ENCODE results near the gene ENPP3. TPM values are rescaled to one million over a fixed set of nuclear protein-coding genes. Genes with fewer than 3 reads are reported as not detected.

The ENPP3 gene
- total and polyA plus RNA-seq, 9 of the 15 experiments (the other 6 are each of a cell fraction or from before 2014, with no cell fraction given) = 14.0 to 32.8 (median 21.6) TPM

DNA sequence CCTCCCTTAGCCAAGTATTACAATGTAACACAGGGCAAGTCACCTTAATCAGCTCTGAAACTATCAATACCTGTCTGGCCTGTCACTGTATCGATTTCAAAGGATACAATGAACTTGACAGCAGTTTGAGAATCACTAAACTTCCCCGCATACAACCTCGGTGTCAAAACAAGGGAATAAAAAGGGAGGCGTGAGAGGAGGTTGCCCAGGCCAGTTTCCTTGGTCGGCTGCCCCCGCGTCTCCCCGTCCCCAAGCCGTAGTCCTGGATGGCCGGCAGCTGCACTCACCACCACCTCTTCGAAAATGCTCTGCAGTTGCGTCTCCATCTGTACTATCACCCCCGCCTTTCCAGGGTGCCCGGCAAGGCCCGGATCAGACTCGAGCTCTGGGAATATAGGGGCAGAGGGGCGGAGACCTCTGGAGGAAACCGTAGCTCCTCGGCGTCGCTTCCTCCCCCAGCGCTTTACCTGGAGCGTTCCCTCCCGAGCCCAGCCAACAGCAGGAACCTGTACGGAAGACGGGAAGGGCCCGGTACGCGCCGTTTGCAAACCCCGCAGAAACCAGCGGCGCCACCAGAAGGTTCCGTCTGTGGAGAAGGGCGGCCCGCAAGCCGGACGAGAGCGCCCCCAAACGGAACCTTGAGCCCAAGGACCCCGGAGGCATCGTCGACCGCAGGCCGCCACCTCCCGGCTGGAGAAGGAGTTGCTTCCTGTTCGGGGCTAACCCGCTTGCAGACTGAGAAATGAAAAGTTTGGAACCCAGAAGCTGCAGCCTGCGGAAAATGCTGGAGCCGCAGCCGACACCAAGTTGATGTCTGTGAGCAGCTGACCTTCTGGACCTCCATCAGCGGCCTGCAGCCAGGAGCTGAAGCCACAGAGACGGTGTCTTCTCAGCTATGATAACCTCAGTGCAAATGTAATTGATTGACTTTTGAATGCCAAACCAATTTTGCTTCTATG lies 9.1 kb upstream of the ENPP3 start, which contains the start of gene MED23 (continued):
- TF ChIP-seq ARID2 (IDR thresholded peaks at IDR 0.05) (no peak), RBBP5 (IDR thresholded peaks at IDR 0.05; ENCODE audit: borderline replicate concordance, insufficient read depth, low read length, poor library complexity, severe bottlenecking) (peak; percentile 97), HNRNPUL1 (IDR thresholded peaks at IDR 0.05; ENCODE audit: low read length) (no peak), NRF1 (conservative IDR thresholded peaks at IDR 0.05 in 1 of 2, IDR thresholded peaks at IDR 0.05 in 1 of 2) (0 out of 4 replicates have a peak, but pooled peaks of 1 of the 2 experiments have one; percentile 22), PTTG1 (tag; IDR thresholded peaks at IDR 0.05; ENCODE audit: low read depth) (no peak), SPI1 (IDR thresholded peaks at IDR 0.05; ENCODE audit: borderline replicate concordance, low read depth, low read length) (peak; percentile 44; the same call in 1 of the 2 replicates), BDP1 (IDR thresholded peaks at IDR 0.05; ENCODE audit: insufficient read depth, insufficient read length) (no peak), ZNF232 (CRISPR knock-in tag; IDR thresholded peaks at IDR 0.05) (peak; percentile 74; the same call in 1 of the 2 replicates), HINFP (tag; conservative IDR thresholded peaks at IDR 0.05; ENCODE audit: low read depth) (no peak), NFATC3 (IDR thresholded peaks at IDR 0.05) (peak; percentile 46; the same call in 1 of the 2 replicates), NR3C1 (CRISPR knock-in tag; IDR thresholded peaks at IDR 0.05) (no peak), ZNF75A (CRISPR knock-in tag; IDR thresholded peaks at IDR 0.05) (no peak)
- TF ChIP-seq, protein P1, sequence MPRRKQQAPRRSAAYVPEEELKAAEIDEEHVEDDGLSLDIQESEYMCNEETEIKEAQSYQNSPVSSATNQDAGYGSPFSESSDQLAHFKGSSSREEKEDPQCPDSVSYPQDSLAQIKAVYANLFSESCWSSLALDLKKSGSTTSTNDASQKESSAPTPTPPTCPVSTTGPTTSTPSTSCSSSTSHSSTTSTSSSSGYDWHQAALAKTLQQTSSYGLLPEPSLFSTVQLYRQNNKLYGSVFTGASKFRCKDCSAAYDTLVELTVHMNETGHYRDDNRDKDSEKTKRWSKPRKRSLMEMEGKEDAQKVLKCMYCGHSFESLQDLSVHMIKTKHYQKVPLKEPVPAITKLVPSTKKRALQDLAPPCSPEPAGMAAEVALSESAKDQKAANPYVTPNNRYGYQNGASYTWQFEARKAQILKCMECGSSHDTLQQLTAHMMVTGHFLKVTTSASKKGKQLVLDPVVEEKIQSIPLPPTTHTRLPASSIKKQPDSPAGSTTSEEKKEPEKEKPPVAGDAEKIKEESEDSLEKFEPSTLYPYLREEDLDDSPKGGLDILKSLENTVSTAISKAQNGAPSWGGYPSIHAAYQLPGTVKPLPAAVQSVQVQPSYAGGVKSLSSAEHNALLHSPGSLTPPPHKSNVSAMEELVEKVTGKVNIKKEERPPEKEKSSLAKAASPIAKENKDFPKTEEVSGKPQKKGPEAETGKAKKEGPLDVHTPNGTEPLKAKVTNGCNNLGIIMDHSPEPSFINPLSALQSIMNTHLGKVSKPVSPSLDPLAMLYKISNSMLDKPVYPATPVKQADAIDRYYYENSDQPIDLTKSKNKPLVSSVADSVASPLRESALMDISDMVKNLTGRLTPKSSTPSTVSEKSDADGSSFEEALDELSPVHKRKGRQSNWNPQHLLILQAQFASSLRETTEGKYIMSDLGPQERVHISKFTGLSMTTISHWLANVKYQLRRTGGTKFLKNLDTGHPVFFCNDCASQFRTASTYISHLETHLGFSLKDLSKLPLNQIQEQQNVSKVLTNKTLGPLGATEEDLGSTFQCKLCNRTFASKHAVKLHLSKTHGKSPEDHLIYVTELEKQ (CRISPR knock-in tag; IDR thresholded peaks at IDR 0.05) = no peak
- TF ChIP-seq, protein P2, sequence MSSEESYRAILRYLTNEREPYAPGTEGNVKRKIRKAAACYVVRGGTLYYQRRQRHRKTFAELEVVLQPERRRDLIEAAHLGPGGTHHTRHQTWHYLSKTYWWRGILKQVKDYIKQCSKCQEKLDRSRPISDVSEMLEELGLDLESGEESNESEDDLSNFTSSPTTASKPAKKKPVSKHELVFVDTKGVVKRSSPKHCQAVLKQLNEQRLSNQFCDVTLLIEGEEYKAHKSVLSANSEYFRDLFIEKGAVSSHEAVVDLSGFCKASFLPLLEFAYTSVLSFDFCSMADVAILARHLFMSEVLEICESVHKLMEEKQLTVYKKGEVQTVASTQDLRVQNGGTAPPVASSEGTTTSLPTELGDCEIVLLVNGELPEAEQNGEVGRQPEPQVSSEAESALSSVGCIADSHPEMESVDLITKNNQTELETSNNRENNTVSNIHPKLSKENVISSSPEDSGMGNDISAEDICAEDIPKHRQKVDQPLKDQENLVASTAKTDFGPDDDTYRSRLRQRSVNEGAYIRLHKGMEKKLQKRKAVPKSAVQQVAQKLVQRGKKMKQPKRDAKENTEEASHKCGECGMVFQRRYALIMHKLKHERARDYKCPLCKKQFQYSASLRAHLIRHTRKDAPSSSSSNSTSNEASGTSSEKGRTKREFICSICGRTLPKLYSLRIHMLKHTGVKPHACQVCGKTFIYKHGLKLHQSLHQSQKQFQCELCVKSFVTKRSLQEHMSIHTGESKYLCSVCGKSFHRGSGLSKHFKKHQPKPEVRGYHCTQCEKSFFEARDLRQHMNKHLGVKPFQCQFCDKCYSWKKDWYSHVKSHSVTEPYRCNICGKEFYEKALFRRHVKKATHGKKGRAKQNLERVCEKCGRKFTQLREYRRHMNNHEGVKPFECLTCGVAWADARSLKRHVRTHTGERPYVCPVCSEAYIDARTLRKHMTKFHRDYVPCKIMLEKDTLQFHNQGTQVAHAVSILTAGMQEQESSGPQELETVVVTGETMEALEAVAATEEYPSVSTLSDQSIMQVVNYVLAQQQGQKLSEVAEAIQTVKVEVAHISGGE (CRISPR knock-in tag; IDR thresholded peaks at IDR 0.05) = peak; percentile 99 to 100 (median 100)
- TF ChIP-seq, protein P3, sequence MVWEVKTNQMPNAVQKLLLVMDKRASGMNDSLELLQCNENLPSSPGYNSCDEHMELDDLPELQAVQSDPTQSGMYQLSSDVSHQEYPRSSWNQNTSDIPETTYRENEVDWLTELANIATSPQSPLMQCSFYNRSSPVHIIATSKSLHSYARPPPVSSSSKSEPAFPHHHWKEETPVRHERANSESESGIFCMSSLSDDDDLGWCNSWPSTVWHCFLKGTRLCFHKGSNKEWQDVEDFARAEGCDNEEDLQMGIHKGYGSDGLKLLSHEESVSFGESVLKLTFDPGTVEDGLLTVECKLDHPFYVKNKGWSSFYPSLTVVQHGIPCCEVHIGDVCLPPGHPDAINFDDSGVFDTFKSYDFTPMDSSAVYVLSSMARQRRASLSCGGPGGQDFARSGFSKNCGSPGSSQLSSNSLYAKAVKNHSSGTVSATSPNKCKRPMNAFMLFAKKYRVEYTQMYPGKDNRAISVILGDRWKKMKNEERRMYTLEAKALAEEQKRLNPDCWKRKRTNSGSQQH (CRISPR knock-in tag; IDR thresholded peaks at IDR 0.05) = peak; percentile 72; the same call in 1 of the 2 replicates
